Measurements from ENCODE around the gene NRN1L.

NRN1L gene

GRCh38 chr16:67930191-67930590 is 45.5 kb downstream of the NRN1L start:
- no CpG with 5 or more reads among the region's 14 CpGs for WGBS (ENCODE audit: extremely low coverage, insufficient coverage, insufficient read length)
- Histone ChIP-seq H4K91ac (ENCODE audit: low read depth, low read length) (no peak overlapping the region), H3K4me2 (ENCODE audit: low read length) (no peak overlapping the region), H3K9ac (ENCODE audit: low read length) (no peak overlapping the region), H2AFZ (ENCODE audit: insufficient read depth, low read length, poor library complexity) (no peak overlapping the region), H2BK120ac (ENCODE audit: insufficient read depth, low read length, poor library complexity) (no peak overlapping the region), H3K4me3 (ENCODE audit: low read depth, low read length) (no peak overlapping the region), H2BK5ac (ENCODE audit: low read depth, low read length, poor library complexity) (no peak overlapping the region), H4K12ac (ENCODE audit: low read depth, low read length) (no peak overlapping the region), H3K4ac (ENCODE audit: low read depth, low read length) (no peak overlapping the region), H3K36me3 (ENCODE audit: control insufficient read depth in 1 of 2, insufficient read depth in 2 of 2, low read length in 2 of 2) (peaks cover 9 to 11% of the 10 kb centered on the region in 2 experiments), H3K18ac (ENCODE audit: low read length) (no peak overlapping the region), H4K8ac (ENCODE audit: low read depth, low read length) (no peak overlapping the region), H3K27me3 (ENCODE audit: insufficient read depth, low read length) (no peaks in the 10 kb centered on the region), H3K9me3 (ENCODE audit: insufficient read depth, low read depth, low read length) (peaks cover 6% of the 10 kb centered on the region), H2AK5ac (ENCODE audit: low read length) (no peak overlapping the region), H3K79me2 (ENCODE audit: control insufficient read depth, insufficient read depth, low read length, poor library complexity) (no peaks in the 10 kb centered on the region), H3K14ac (ENCODE audit: low read length) (no peak overlapping the region), H3K27ac (ENCODE audit: low read depth, low read length) (no peak overlapping the region), H3K23ac (ENCODE audit: low read length) (no peak overlapping the region), H2BK12ac (ENCODE audit: low read length) (no peak overlapping the region), H3K79me1 (ENCODE audit: low read length) (no peaks in the 10 kb centered on the region), H3K4me1 (ENCODE audit: control insufficient read depth in 1 of 2, insufficient read depth in 2 of 2, low read length in 2 of 2) (peaks cover 6 to 7% of the 10 kb centered on the region in 2 experiments)
- DNase-seq = no peak

GRCh38 chr16:67930678-67931211 is 46.1 kb downstream of the NRN1L start:
- Histone ChIP-seq H2AK5ac (ENCODE audit: low read length) (no peak overlapping the region), H3K14ac (ENCODE audit: low read length) (no peak overlapping the region), H2BK5ac (ENCODE audit: low read depth, low read length, poor library complexity) (no peak overlapping the region), H3K9ac (ENCODE audit: low read length) (no peak overlapping the region), H3K4ac (ENCODE audit: low read depth, low read length) (no peak overlapping the region), H3K36me3 (ENCODE audit: control insufficient read depth in 1 of 2, insufficient read depth in 2 of 2, low read length in 2 of 2) (peaks cover 9 to 11% of the 10 kb centered on the region in 2 experiments), H3K4me3 (ENCODE audit: low read depth, low read length) (no peak overlapping the region), H3K4me2 (ENCODE audit: low read length) (no peak overlapping the region), H3K4me1 (ENCODE audit: control insufficient read depth in 1 of 2, insufficient read depth in 2 of 2, low read length in 2 of 2) (peaks cover 9 to 10% of the 10 kb centered on the region in 2 experiments), H3K27ac (ENCODE audit: low read depth, low read length) (no peak overlapping the region), H4K12ac (ENCODE audit: low read depth, low read length) (no peak overlapping the region), H3K27me3 (ENCODE audit: insufficient read depth, low read length) (no peaks in the 10 kb centered on the region), H3K18ac (ENCODE audit: low read length) (no peak overlapping the region), H4K8ac (ENCODE audit: low read depth, low read length) (no peak overlapping the region), H3K79me2 (ENCODE audit: control insufficient read depth, insufficient read depth, low read length, poor library complexity) (no peaks in the 10 kb centered on the region), H2AFZ (ENCODE audit: insufficient read depth, low read length, poor library complexity) (no peak overlapping the region), H3K9me3 (ENCODE audit: insufficient read depth, low read depth, low read length) (peaks cover 6% of the 10 kb centered on the region), H4K91ac (ENCODE audit: low read depth, low read length) (no peak overlapping the region), H2BK120ac (ENCODE audit: insufficient read depth, low read length, poor library complexity) (no peak overlapping the region), H2BK12ac (ENCODE audit: low read length) (no peak overlapping the region), H3K23ac (ENCODE audit: low read length) (no peak overlapping the region), H3K79me1 (ENCODE audit: low read length) (peaks cover under 1% of the 10 kb centered on the region)
- no CpG with 5 or more reads among the region's 17 CpGs for WGBS (ENCODE audit: extremely low coverage, insufficient coverage, insufficient read length)
- DNase-seq = no peak

- Histone ChIP-seq H3K79me2 (ENCODE audit: control insufficient read depth, insufficient read depth, low read length, poor library complexity) (peaks cover 8% of the 10 kb centered on the region), H4K12ac (ENCODE audit: low read depth, low read length) (no peak within 1 kb of the TSS), H3K79me1 (ENCODE audit: low read length) (peaks cover 11% of the 10 kb centered on the region), H3K4me1 (ENCODE audit: control insufficient read depth in 1 of 2, insufficient read depth in 2 of 2, low read length in 2 of 2) (peaks cover 11 to 12% of the 10 kb centered on the region in 2 experiments), H2BK5ac (ENCODE audit: low read depth, low read length, poor library complexity) (no peak within 1 kb of the TSS), H2AFZ (ENCODE audit: insufficient read depth, low read length, poor library complexity) (no peak within 1 kb of the TSS), H3K4me3 (ENCODE audit: low read depth, low read length) (no peak within 1 kb of the TSS), H3K18ac (ENCODE audit: low read length) (no peak within 1 kb of the TSS), H4K91ac (ENCODE audit: low read depth, low read length) (no peak within 1 kb of the TSS), H3K27ac (ENCODE audit: low read depth, low read length) (no peak within 1 kb of the TSS), H3K14ac (ENCODE audit: low read length) (no peak within 1 kb of the TSS), H3K9me3 (ENCODE audit: insufficient read depth, low read depth, low read length) (peaks cover 6% of the 10 kb centered on the region), H2BK12ac (ENCODE audit: low read length) (no peak within 1 kb of the TSS), H3K9ac (ENCODE audit: low read length) (no peak within 1 kb of the TSS), H3K36me3 (ENCODE audit: control insufficient read depth in 1 of 2, insufficient read depth in 2 of 2, low read length in 2 of 2) (peaks cover 9 to 11% of the 10 kb centered on the region in 2 experiments), H3K4ac (ENCODE audit: low read depth, low read length) (no peak within 1 kb of the TSS), H4K8ac (ENCODE audit: low read depth, low read length) (no peak within 1 kb of the TSS), H2AK5ac (ENCODE audit: low read length) (no peak within 1 kb of the TSS), H3K4me2 (ENCODE audit: low read length) (no peak within 1 kb of the TSS), H3K27me3 (ENCODE audit: insufficient read depth, low read length) (no peaks in the 10 kb centered on the region), H3K23ac (ENCODE audit: low read length) (no peak within 1 kb of the TSS), H2BK120ac (ENCODE audit: insufficient read depth, low read length, poor library complexity) (no peak within 1 kb of the TSS)
- DNase-seq = peak in 1 of 2 donors; percentile 39
- no CpG with 5 or more reads among the region's 15 CpGs for WGBS (ENCODE audit: extremely low coverage, insufficient coverage, insufficient read length)
These were observed 47.2 kb downstream of the NRN1L start, which contains the start of gene CTRL for GRCh38 chr16:67931712-67932461. Gene CTRL, minus strand, starts transcription at chr16:67931862. Its CDS starts 10 bp downstream, at chr16:67931852.

- no peak for DNase-seq
- Histone ChIP-seq H4K12ac (ENCODE audit: low read depth, low read length) (no peak overlapping the region), H2BK12ac (ENCODE audit: low read length) (no peak overlapping the region), H2BK120ac (ENCODE audit: insufficient read depth, low read length, poor library complexity) (no peak overlapping the region), H3K23ac (ENCODE audit: low read length) (no peak overlapping the region), H3K4me1 (ENCODE audit: control insufficient read depth in 1 of 2, insufficient read depth in 2 of 2, low read length in 2 of 2) (peaks cover 16 to 17% of the 10 kb centered on the region in 2 experiments), H3K27me3 (ENCODE audit: insufficient read depth, low read length) (no peaks in the 10 kb centered on the region), H3K9ac (ENCODE audit: low read length) (no peak overlapping the region), H3K4me2 (ENCODE audit: low read length) (no peak overlapping the region), H3K9me3 (ENCODE audit: insufficient read depth, low read depth, low read length) (peaks cover 4% of the 10 kb centered on the region), H3K27ac (ENCODE audit: low read depth, low read length) (no peak overlapping the region), H3K36me3 (ENCODE audit: control insufficient read depth in 1 of 2, insufficient read depth in 2 of 2, low read length in 2 of 2) (peaks cover 7% of the 10 kb centered on the region in 2 experiments), H3K4me3 (ENCODE audit: low read depth, low read length) (no peak overlapping the region), H3K79me2 (ENCODE audit: control insufficient read depth, insufficient read depth, low read length, poor library complexity) (peaks cover 10% of the 10 kb centered on the region), H3K4ac (ENCODE audit: low read depth, low read length) (no peak overlapping the region), H3K79me1 (ENCODE audit: low read length) (peaks cover 12% of the 10 kb centered on the region), H3K14ac (ENCODE audit: low read length) (no peak overlapping the region), H2BK5ac (ENCODE audit: low read depth, low read length, poor library complexity) (no peak overlapping the region), H2AFZ (ENCODE audit: insufficient read depth, low read length, poor library complexity) (no peak overlapping the region), H2AK5ac (ENCODE audit: low read length) (no peak overlapping the region), H3K18ac (ENCODE audit: low read length) (no peak overlapping the region), H4K8ac (ENCODE audit: low read depth, low read length) (no peak overlapping the region), H4K91ac (ENCODE audit: low read depth, low read length) (no peak overlapping the region)
- no CpG with 5 or more reads among the region's 4 CpGs for WGBS (ENCODE audit: extremely low coverage, insufficient coverage, insufficient read length)
These were observed 47.8 kb downstream of the NRN1L start for GRCh38 chr16:67932462-67932840.
